Endometrial microvascular endothelial cells (primary cell): ENCODE data around the gene FGF1. TPM values are rescaled to one million over a fixed set of nuclear protein-coding genes. Genes with fewer than 3 reads are reported as not detected.

Experiments used
- in situ Hi-C: cut with HindIII; loops from 2 replicates; pipeline ENCODE4 v1.10.0; 2017; ENCODE audit warnings: low sequenced_read_pairs, low pct_unique_long_range_greater_than_20kb; ENCODE audit errors: inconsistent ontology term
- total RNA-seq: library from RNA; depleted of rRNA; stranded (reverse); fragments of >200 nt; gene quantifications from one replicate; pipeline ENCODE4 v1.2.3, GENCODE V29; 2015; ENCODE audit errors: inconsistent ontology term

Gene FGF1
- total RNA-seq, 1 donor from 2014 or later: 0.37 TPM

- in situ Hi-C loops: no loop called here
Observed at GRCh38 chr5:142600611-142601358, 85.1 kb downstream of the FGF1 start.

DNA sequence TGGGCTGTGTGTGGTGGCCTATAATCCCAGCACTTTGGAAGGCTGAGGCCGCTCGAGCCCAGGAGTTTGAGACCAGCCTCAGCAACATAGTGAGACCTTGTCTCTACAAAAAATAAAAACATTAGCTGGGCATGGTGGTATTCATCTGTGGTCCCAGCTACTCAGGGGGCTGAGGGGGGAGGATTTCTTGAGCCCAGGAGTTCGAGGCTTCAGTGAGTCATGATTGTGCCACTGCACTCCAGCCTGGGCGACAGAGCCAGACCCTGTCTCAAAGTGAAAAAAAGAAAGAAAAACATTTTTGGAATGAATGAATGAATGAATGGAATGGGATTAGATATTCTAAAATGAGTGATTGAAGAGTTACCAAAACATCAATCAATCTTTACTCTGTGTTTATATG lies 85.8 kb downstream of the FGF1 start:
- in situ Hi-C loops: no loop called here

GRCh38 chr5:142598338-142598700 lies 87.6 kb downstream of the FGF1 start:
- in situ Hi-C loops: no loop called here

- in situ Hi-C loops: no loop called here
Observed at GRCh38 chr5:142597546-142598337, 88.1 kb downstream of the FGF1 start.

DNA sequence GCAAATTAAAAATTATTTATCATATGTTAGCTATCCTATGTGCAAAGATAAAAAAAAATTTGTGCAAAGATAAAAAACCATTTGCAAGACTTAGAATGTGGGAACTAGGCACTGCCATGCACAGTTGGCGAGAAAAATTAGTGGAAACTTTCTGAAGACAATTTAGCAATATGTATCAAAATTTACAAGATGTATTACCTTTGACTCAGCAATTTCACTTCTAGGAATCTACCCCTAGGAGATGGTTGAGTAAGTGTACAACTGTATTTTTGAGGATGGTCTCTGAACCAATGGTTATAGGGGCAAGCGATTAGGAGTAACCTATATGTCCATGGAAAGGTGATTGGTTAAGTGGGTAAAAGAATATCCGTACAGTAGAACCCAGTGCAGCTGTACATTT lies 88.9 kb downstream of the FGF1 start:
- in situ Hi-C loops: no loop called here

GRCh38 chr5:142592365-142592764 lies 93.5 kb downstream of the FGF1 start:
- in situ Hi-C loops: no loop called here

- in situ Hi-C loops: no loop called here
Observed at GRCh38 chr5:142590451-142591231, 95.2 kb downstream of the FGF1 start.

DNA sequence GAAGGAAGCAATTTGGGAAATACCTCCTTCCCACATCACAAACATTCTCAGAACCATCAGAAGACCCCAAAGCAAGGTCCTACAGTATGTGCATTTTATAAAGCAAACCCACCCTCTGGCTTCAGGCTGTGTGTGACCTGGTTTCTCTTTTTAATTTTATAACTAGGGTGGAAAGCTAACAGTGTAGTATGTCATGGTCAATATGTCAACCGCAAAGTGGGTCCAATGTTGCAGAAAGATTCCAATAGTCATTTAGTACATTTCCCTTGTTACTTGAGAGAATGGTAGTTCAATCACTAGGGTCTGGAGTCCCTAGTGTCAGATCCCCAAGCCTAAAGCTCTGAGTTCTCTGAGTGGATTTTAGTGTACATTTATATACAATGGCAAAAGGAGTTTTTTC lies 96.2 kb downstream of the FGF1 start:
- in situ Hi-C loops: no loop called here

- in situ Hi-C loops: no loop called here
Observed at GRCh38 chr5:142587354-142587965, 98.4 kb downstream of the FGF1 start.

DNA sequence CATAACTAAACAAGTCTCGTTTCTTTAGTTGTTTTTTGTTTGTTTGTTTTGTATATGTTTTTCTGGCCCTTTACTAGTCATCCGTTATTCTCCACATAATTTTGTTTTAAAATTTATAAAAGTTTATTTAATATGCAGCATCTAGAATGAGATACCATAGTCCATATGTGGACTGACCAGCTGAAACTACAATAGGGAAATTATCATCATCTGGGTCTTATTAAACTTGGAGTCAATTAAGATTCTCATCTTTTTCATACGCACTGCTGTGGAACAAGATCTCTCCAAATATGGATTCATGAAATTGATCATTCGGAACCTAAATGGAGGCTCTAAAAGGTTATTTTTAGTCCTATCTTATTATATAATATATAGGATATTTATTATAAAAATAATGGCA lies 99.3 kb downstream of the FGF1 start:
- in situ Hi-C loops: no loop called here

- in situ Hi-C loops: no loop called here
Observed at GRCh38 chr5:142585451-142585850, 100.4 kb downstream of the FGF1 start.

DNA sequence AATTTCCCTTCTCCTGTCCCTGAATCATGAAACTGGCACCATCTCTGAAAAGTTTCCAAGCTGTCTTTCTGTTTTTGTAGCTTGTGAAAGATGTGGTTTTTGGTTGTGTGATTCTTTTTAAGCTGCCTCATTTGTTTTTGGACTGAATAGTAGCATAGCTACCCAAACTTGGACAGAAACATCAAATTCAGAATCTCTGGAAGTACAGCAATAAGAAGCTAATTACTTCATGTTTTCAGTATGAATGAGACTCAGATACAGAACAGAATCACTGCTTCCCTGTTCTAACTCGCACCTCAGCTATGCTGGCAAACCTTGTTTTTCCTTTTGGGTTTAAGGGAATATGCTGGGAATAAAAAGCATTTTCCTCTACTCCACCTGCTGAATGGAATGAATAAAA lies 101.0 kb downstream of the FGF1 start:
- in situ Hi-C loops: no loop called here

- in situ Hi-C loops: no loop called here
Observed at GRCh38 chr5:142578161-142578830, 107.6 kb downstream of the FGF1 start.

DNA sequence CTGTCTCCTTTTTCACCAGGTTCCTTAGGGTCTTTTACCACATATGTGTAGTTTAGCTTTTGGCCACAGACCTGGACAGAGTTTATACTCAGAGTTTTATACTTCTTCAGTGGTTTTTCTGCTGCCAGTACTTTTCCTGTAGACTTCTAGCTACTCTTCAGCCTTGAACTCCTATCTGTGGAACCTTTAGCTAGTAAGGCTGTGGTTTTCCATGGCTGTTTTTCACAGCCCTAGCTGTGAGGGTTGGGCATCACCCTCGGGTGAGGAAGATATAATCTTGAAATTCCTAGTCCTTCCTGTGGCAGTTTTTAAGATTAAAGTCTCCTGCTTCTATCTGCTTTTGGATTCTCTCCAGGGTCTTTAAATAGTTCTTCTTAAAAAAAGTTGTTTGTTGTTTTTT lies 109.1 kb downstream of the FGF1 start:
- in situ Hi-C loops: no loop called here

- in situ Hi-C loops: no loop called here
Observed at GRCh38 chr5:142576303-142576702, 109.6 kb downstream of the FGF1 start.

DNA sequence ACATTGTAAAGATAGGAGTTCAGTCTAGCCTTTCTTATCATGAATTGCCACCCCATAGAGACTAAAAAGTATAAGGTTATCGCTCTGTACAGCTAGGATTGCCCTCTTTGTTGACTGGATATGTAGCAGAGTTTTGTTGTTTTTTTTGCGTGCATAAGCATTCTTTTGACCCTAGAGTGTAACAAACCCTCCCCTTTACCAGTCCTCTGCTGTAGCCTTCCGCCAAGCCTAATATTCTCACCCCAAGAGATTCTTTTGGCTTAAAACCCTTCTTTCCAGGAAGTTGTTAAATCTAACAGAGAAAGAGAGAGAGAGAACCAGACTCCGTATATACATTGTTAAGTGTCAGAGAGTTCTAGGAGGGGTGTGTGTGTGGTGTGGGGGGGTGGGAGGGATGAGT lies 113.9 kb downstream of the FGF1 start:
- in situ Hi-C loops: no loop called here

DNA sequence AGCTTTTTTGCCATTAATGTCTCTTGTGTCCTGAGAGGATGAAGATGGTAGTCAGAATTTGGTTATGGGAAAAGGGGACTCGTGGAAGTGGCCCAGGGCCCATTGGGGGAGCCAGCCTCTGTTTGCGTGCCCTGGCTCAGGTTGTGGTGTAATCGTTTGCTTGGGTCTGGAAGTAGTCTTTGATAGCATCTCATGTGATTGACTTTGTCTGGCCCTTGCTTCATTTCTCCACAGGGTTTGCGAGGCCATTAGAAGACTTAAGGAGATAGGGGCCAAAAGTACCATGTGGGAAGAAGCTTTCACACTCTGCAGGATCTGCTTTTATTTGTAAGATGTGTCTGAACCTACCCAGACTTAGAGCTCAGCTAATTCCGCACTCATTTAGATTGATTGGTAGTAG lies 114.5 kb downstream of the FGF1 start:
- in situ Hi-C loops: no loop called here

GRCh38 chr5:142569905-142570304 lies 116.0 kb downstream of the FGF1 start:
- in situ Hi-C loops: no loop called here

DNA sequence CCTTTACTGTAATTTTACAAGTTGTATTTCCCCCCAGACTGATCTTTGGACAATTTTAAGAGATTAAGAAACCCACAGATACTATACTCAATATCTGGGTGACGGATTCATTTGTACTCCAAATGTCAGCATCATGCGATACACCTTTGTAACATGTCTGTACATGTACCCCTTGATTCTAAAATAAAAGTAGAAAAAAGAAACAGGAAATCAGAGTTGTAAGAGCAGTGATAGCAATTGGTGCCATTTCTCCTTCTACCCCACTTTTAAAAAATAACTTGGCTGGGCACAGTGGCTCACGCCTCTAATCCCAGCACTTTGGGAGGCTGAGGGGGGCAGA lies 116.9 kb downstream of the FGF1 start:
- in situ Hi-C loops: no loop called here
